Stimulated activated CD8-positive, alpha-beta memory T cell treated with anti-CD3 and anti-CD28 coated beads, Interleukin-7, amount 100 ng/mL, for 48 hours (primary cell): ENCODE measurements around the gene PCNX1.

Experiments
- DNase-seq, 2 donors: peaks; one replicate each; pipeline ENCODE4 v3.0.0-alpha.2; 2020; ENCODE audit warnings: low read depth in 1 of 2; ENCODE audit errors: extremely low read depth in 1 of 2

The PCNX1 gene

GRCh38 chr14:70955543-70956480, 48.6 kb downstream of the PCNX1 start:
- no peak for DNase-seq

GRCh38 chr14:70956511-70956910, 49.3 kb downstream of the PCNX1 start:
- DNase-seq, result no peak

- DNase-seq, result no peak
Observed at GRCh38 chr14:70957710-70958109, 50.5 kb downstream of the PCNX1 start.

GRCh38 chr14:70962935-70963334, 55.7 kb downstream of the PCNX1 start:
- DNase-seq, result no peak

- DNase-seq, result no peak
Observed at GRCh38 chr14:70964492-70964891, 57.2 kb downstream of the PCNX1 start.

- DNase-seq, result no peak
Observed at GRCh38 chr14:70971560-70971959, 64.3 kb downstream of the PCNX1 start.

GRCh38 chr14:70972107-70972976, 65.1 kb downstream of the PCNX1 start:
- peak; percentile 33 to 70 for DNase-seq

GRCh38 chr14:70976591-70976990, 69.3 kb downstream of the PCNX1 start:
- no peak for DNase-seq

GRCh38 chr14:70981000-70981952, 74.0 kb downstream of the PCNX1 start:
- no peak for DNase-seq

GRCh38 chr14:70982200-70982599, 74.9 kb downstream of the PCNX1 start:
- no peak for DNase-seq

GRCh38 chr14:70987041-70987440, 79.8 kb downstream of the PCNX1 start:
- no peak for DNase-seq

- no peak for DNase-seq
Observed at GRCh38 chr14:70988452-70988851, 81.2 kb downstream of the PCNX1 start.

- DNase-seq, result no peak
Observed at GRCh38 chr14:70993931-70994330, 86.7 kb downstream of the PCNX1 start.

- DNase-seq, result no peak
Observed at GRCh38 chr14:70995211-70995610, 88.0 kb downstream of the PCNX1 start.

GRCh38 chr14:70995671-70996070, 88.4 kb downstream of the PCNX1 start:
- DNase-seq, result no peak

GRCh38 chr14:70999117-70999516, 91.9 kb downstream of the PCNX1 start:
- DNase-seq, result no peak

GRCh38 chr14:71000091-71000490, 92.8 kb downstream of the PCNX1 start:
- DNase-seq, result no peak

GRCh38 chr14:71001742-71002141, 94.5 kb downstream of the PCNX1 start:
- DNase-seq, result no peak

- DNase-seq, result no peak
Observed at GRCh38 chr14:71003156-71003555, 95.9 kb downstream of the PCNX1 start.

- DNase-seq, result no peak
Observed at GRCh38 chr14:71004481-71004880, 97.2 kb downstream of the PCNX1 start.

GRCh38 chr14:71005076-71005475, 97.8 kb downstream of the PCNX1 start:
- no peak for DNase-seq
